H1 (cell line): ENCODE results near the gene GABPA.

Experiments
- EP300 ChIP-seq, 2 experiments: IDR thresholded peaks; 1 replicate in 1 of 2; 2 replicates in 1 of 2; pipeline ENCODE4 v1.6.1; 2011 to 2012; ENCODE audit warnings: low read depth in 2 of 2, low read length in 2 of 2, mild to moderate bottlenecking in 2 of 2, borderline replicate concordance in 1 of 2, inconsistent platforms in 1 of 2, moderate library complexity in 1 of 2
- EZH2 ChIP-seq: fragments of 200-600 bp; sonication (generic); IDR thresholded peaks from 2 replicates; pipeline ENCODE4 v1.7.1; 2012; ENCODE audit warnings: low read depth, mild to moderate bottlenecking, moderate library complexity, low read length, inconsistent platforms; ENCODE audit not compliant: severe bottlenecking
- HDAC2 ChIP-seq, 2 experiments: fragments of 300-600 bp in 1 of 2; sonication (generic) in 1 of 2; IDR thresholded peaks; 2 replicates each; pipeline ENCODE4 v1.6.1; 2011 to 2012; ENCODE audit warnings: low read depth in 2 of 2, low read length in 2 of 2, mild to moderate bottlenecking in 2 of 2, moderate library complexity in 2 of 2, borderline replicate concordance in 1 of 2, inconsistent platforms in 1 of 2
- KDM5A ChIP-seq: fragments of 200-600 bp; IDR thresholded peaks from 2 replicates; pipeline ENCODE4 v1.7.1; 2012; ENCODE audit warnings: mild to moderate bottlenecking, low read length, inconsistent platforms, mixed read lengths
- NRF1 ChIP-seq: IDR thresholded peaks from 2 replicates; pipeline ENCODE4 v1.6.1; 2011; ENCODE audit warnings: mild to moderate bottlenecking, low read depth, low read length, improper control_type of control experiment
- TBP ChIP-seq: IDR thresholded peaks from 2 replicates; pipeline ENCODE4 v1.6.1; 2011; ENCODE audit warnings: low read depth, low read length, improper control_type of control experiment
- TF ChIP-seq, protein P1 (sequence below), 3 experiments: IDR thresholded peaks; 1 replicate in 2 of 3; 2 replicates in 1 of 3; pipeline versions ENCODE4 v1.5.1 to v1.6.1; 2011; ENCODE audit warnings: low read length in 3 of 3, mild to moderate bottlenecking in 3 of 3, inconsistent platforms in 2 of 3, low read depth in 1 of 3, moderate library complexity in 1 of 3; ENCODE audit not compliant: insufficient read depth in 1 of 3; ENCODE audit errors: control extremely low read depth in 1 of 3

DNA sequence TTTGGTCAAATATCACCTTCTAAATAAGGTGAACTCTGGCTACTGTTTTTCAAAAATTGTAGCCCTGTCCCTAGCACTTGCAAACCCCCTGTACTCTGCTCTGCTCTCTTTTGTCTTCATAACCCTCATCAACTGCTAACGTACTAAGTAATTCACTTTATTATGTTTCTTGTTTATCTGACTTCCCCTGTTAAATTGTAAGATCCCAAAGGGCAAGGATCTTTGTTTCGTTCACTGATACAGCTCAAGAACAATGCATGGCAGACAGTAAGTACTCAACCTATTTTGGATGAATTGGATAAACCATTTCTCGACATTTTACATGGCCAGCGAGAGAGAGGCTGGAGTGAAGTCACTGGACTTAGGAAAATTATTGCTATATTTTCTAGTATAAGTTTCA is 47.0 kb upstream of the GABPA start:
- no peak for TF ChIP-seq HDAC2 (IDR thresholded peaks at IDR 0.05; ENCODE audit: borderline replicate concordance in 1 of 2, low read depth in 2 of 2, low read length in 2 of 2)
- TF ChIP-seq NRF1, result no peak
- TF ChIP-seq, protein P1, sequence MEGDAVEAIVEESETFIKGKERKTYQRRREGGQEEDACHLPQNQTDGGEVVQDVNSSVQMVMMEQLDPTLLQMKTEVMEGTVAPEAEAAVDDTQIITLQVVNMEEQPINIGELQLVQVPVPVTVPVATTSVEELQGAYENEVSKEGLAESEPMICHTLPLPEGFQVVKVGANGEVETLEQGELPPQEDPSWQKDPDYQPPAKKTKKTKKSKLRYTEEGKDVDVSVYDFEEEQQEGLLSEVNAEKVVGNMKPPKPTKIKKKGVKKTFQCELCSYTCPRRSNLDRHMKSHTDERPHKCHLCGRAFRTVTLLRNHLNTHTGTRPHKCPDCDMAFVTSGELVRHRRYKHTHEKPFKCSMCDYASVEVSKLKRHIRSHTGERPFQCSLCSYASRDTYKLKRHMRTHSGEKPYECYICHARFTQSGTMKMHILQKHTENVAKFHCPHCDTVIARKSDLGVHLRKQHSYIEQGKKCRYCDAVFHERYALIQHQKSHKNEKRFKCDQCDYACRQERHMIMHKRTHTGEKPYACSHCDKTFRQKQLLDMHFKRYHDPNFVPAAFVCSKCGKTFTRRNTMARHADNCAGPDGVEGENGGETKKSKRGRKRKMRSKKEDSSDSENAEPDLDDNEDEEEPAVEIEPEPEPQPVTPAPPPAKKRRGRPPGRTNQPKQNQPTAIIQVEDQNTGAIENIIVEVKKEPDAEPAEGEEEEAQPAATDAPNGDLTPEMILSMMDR (IDR thresholded peaks at IDR 0.05; ENCODE audit: control extremely low read depth in 1 of 3, insufficient read depth in 1 of 3, low read depth in 1 of 3, low read length in 3 of 3), result no peak
- no peak for TF ChIP-seq KDM5A
- TF ChIP-seq TBP, result no peak
- TF ChIP-seq EP300 (IDR thresholded peaks at IDR 0.05; ENCODE audit: borderline replicate concordance in 1 of 2, low read depth in 2 of 2, low read length in 2 of 2), result no peak
- TF ChIP-seq EZH2, result no peak
